HG02973 (cell line): ENCODE data around the gene HAUS5.
A peak's percentile ranks its signal among the peaks of the same experiment; 100 is the strongest.
"Not testable (repeated sequence)": the region's sequence is repeated elsewhere in the genome, so short reads cannot be mapped to it uniquely, and the experiment has no call there.

Experiments used
- ATAC-seq: cut with Tn5 transposase; IDR thresholded peaks from one replicate; pipeline ENCODE4 v1.9.1; 2021; ENCODE audit warnings: moderate library complexity; ENCODE audit not compliant: unreplicated experiment

The HAUS5 gene

DNA sequence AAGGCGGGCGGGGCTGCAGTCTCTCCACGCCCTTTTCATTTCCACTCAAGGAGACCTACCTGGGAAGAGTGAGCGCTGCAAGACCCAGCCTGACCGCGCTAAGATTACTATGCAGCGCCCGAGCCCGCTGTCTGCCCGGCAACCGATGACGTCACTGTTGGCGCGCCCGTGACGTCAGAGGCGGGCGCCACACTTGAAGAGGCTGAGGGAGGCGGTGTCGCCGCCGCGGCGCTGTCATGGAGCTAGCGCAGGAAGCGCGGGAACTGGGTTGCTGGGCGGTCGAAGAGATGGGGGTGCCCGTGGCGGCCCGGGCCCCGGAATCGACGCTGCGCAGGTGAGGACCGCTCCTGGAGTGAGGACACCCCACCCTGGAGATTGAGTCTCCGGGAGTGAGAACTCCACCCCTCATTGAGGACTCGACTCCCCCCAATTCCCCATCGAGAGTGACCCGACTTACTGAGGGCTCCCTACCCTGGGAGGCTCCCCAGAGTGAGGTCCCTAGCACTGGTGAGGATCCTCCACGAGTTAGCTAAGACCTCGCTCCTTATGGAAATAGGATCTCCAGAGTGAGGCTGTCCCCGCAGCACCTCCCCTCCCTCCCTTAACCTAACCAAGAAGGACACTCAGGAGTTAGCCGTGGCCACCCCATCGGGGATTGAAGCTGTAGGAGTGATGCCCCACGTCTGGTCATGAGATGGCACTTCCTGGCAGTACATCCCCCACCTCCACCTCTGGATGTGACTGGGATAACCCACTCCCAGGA, at the start of gene HAUS5:
Gene HAUS5, plus strand, starts transcription at position 177 of the 763 bp plus-strand sequence. Its CDS starts 60 bp downstream, at position 237.
- ATAC-seq, result peak; percentile 65

DNA sequence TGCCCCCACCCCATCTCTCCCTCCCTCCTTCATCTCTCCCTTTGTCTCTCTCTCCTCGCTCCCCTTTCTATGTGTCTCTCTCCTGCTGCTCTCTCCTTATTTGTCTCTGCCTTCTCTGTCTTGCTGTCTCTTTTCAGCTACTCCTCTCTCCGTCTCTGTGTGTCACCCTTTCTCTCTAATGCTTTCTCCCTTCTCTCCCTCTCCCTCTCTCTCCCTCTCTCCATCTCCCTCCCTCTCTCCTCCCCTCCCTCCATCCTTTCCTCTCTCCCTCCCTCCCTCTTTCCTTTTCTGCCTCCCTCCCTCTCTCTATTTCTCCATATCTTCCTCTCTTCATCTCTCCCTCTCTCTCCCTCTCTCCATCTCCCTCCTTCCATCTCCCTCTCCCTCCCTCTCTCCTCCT, 49.8 kb upstream of the HAUS5 start:
- ATAC-seq, result no peak

GRCh38 chr19:35563207-35563829, 49.2 kb upstream of the HAUS5 start, which contains the start of gene ATP4A:
ATP4A (minus strand) TSS chr19:35563658; CDS start chr19:35563629, 29 bp downstream.
- ATAC-seq, result no peak

DNA sequence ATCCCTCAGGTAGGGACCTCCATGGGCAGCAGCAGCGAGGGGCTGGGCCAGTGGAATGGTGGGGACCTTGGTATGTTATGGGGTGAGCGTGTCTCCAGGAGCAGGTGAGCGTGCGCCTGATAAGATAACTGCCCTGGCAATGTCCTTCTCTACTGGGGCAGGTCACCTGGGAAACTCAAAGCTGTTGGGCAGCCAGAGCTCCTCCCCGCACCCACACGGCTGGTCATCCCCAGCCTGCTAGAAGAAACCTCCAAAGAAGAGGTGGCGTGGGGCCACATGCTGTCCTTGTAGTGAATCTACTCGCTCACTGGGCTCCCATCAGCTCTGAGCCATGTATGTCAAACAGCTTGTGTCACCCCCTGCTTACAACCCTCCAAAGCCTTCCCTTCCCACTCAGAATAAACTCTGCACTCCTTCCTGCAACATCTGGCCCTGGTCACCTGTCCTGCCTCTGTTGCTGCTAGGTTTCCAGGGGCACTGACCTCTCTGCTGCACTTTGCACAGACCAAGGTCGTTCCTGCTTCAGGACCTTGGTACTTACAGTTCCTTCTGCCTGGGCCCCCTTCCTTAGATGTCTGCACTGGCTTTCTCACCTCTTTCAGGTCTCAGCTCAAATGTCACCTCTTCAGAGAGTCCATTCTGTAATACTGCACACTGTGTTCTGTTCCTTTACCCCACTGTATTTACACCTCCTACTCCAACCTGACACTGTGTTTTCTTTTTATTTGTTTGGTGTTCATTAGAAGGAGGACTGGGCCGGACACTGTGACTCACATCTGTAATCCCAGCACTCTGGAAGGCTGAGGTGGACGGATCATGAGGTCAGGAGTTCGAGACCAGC, 47.3 kb upstream of the HAUS5 start:
- ATAC-seq, result no peak

DNA sequence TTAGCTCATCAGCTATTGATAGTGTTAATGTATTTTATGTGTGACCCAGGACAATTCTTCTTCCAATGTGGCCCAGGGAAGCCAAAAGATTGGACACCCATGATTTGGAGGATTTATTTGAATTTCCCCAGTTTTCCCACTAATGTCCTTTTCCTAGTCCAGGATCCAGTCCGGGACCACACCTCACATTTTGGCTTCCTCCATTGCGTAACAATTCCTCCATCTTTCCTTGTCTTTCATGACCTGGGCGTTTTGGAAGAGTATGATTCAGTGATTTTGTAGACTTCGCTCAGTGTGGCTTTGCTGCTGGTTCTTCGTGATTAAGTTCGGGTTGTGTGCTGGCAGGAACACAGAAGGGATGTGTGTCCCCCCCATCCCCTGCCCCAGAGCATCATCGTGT, 45.8 kb upstream of the HAUS5 start:
- no peak for ATAC-seq

- no peak for ATAC-seq
Observed at GRCh38 chr19:35569281-35569781, 43.2 kb upstream of the HAUS5 start.

- ATAC-seq, result no peak
Observed at GRCh38 chr19:35571406-35571965, 41.0 kb upstream of the HAUS5 start.

DNA sequence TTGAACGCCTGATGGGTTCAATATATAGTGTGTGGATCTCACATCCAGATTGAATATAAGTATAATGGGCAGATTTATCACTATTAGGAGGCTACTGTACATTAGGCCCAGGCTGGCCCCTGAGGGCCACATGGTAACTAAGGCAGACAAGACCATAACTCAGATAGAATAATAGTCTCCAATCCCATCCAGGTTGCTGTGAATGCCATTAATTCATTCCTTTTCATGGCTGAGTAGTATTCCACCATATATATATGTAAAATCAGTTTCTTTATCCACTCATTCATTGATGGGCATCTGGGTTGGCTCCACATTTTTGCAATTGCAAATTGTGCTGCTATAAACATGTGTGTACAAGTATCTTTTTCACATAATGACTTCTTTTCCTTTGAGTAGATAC, 34.6 kb upstream of the HAUS5 start:
- ATAC-seq, result no peak

DNA sequence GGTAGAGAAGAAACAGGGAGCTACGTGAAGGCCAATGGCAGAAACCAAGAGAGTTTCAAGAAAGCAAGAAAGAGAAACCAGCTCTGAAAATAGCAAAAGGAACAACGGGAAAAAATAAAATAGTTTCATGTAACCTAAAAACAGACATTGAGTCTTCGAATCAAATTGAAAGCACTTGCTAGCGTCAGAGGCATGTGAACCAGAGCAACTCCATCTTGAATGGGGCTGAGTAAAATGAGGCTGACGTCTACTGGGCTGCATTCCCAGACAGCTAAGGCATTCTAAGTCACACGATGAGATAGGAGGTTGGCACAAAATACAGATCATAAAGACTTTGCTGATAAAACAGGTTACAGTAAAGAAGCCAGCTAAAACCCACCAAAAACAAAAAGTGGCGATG, 33.8 kb upstream of the HAUS5 start:
- ATAC-seq, result no peak

- ATAC-seq, result no peak
Observed at GRCh38 chr19:35582760-35583159, 29.8 kb upstream of the HAUS5 start.

GRCh38 chr19:35585848-35586247, 26.7 kb upstream of the HAUS5 start, which contains the start of gene PMIS2:
PMIS2 (plus strand) TSS chr19:35586173; CDS start chr19:35586260, 87 bp downstream.
- no peak for ATAC-seq

- ATAC-seq, result no peak
Observed at GRCh38 chr19:35587321-35587720, 25.2 kb upstream of the HAUS5 start.

DNA sequence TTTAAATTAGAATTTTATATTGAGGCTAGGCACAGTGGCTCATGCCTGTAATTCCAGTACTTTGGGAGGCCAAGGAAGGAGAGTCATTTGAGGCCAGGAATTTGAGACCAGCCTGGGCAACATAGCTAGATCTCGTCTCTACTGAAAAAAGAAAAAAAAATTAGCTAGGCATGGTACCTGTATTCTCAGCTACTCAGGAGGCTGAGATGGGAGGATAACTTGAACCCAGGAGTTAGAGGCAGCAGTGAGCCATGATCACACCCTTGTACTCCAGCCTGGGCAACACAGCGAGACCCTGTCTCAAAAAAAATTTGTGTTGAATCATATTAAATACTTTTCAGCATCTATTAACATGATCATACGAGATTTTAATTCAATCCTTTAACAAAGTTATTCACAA, 21.7 kb upstream of the HAUS5 start:
- ATAC-seq, result no peak

GRCh38 chr19:35592226-35592625, 20.3 kb upstream of the HAUS5 start:
- no peak for ATAC-seq

DNA sequence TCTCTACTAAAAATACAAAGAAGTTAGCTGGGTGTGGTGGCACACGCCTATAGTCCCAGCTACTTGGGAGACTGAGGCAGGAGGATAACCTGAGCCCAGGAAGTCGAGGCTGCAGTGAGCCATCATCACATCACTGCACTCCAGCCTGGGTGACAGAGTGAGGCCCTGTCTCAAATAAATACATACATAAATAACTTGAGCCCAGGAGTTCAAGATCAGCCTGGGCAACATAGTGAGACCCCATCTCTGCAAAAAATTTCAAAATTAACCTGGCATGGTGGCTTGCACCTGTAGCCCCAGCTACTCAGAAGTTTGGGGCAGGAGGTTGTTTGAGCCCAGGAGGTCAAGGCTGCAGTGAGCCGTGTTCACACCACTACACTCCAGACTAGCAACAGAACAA, 17.5 kb upstream of the HAUS5 start:
- ATAC-seq, result not testable (repeated sequence)

DNA sequence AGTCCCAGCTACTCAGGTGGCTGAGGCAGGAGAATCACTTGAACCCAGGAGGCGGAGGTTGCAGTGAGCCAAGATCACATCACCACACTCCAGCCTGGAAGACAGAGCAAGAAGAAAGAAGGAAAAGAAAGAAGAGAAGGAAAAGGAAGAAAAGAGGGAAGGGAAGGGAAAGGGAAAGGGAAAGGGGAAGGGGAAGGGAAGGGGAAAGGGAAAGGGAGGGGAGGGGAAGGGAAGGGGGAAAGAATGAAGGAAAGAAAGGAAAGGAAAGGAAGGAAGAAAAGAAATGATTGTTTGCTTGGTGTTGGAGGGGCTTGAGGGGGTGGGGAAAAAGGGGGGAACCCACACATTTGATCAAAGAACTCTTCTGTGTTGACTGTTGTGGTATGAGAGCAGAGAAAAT, 16.6 kb upstream of the HAUS5 start:
- ATAC-seq, result no peak

DNA sequence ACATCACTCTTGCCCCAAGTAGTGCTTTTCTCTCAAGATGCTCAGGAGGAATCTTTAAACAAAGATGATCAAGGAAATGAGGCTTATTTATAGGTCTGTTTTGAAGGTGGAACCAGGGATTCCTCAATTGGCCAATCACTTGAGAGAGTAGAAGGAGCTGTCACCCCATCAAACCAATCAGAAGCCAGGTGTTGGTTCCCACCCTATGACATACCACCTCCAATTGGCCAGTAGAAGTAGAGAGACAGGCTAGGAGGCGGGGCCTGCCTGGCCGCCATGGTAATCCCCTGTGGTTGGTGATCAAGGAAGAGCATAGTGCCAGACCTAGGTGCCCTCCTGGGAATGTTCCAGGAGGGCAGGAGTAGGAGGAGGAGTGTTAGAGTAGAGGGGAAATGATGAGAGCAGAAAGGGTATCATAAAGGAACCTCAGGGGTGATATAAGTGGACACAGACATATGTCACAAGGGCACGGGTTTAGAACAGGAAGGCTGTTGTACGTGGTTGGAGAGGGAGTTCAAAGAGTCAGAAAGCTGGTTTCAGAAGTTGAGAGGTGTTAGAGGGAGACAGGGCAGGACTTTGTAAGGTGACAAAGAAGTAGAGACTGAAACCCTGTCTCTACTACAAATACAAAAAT, 16.1 kb upstream of the HAUS5 start:
- peak; percentile 75 for ATAC-seq

GRCh38 chr19:35601971-35602370, 10.6 kb upstream of the HAUS5 start:
- ATAC-seq, result no peak

- not testable (repeated sequence) for ATAC-seq
Observed at GRCh38 chr19:35604436-35604835, 8.1 kb upstream of the HAUS5 start.

GRCh38 chr19:35607170-35607569, 5.4 kb upstream of the HAUS5 start:
- not testable (repeated sequence) for ATAC-seq
